ENCODE results near the gene MAGI2.

MAGI2 gene

DNA sequence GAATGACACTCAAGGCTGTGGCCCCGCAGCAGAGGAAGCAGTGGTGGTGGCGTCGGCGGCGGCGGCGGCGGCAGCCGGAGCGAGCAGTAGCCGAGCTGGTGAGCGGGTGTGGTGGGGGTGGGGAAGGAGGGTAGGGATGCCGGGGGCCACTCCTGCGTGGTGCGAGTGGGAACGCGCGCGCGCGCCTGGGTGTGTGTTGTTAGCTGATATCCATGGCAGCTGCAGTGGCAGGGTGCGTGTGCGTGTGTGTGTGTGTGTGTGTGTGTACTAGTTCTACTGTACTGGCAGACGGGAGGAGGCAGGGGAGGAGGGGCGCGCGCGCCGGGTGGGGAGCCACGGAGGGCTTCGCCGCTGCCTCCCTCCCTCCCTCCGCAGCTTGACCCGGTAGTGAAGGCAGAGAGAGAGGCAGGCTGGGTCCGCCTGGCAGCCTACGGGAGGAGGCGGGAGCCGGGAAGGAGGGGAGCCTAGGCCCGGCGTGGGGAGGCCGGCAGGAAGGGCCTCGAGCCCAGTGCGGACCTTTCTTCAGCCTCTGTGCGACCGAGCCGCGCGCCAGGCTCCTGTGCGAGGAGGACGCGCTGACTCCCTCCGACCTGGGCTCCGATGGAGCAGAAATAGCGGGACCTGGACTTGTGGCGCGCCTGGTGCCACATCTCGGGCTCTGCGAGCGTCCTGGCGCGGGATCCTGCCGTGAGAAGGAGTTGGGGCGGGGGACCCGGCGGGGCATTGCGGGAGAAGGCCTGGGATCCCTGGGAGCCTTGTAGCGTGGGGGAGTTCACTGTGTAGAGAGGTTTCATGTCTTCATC lies at the start of gene MAGI2:
MAGI2 (minus strand) TSS at position 110 of the 803 bp plus-strand sequence. CDS start 347 bp downstream, outside the sequence.
- peak within 1 kb of the TSS; percentile 83 for H3K4me3 ChIP-seq (ENCODE audit: low read depth, low read length)
- peak; percentile 48 for DNase-seq (ENCODE audit: low read depth)

- no peak for DNase-seq (ENCODE audit: low read depth)
Measured at GRCh38 chr7:79502151-79502550, 48.7 kb upstream of the MAGI2 start.

DNA sequence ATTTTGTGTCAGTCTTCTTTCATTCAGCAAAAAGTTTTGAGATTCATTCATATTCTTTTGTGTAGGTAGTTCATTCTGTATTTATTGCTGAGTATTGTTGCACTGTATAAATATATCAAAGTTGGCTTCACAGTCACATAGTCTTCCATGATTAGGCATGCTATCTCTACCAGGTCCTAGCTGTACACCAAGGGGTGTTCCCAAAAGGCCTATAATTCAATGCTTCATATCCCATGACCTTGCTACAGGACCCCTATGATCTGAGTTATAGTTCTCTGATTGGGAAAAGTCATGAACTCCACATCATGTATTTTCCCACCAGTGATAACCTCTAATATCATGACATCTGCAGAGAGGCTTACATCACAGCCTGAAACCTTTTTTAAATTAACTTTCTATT lies 47.3 kb upstream of the MAGI2 start:
- no peak overlapping the region for H3K4me3 ChIP-seq (ENCODE audit: low read depth, low read length)
- no peak for DNase-seq (ENCODE audit: low read depth)

More at GRCh38 chr7:79502151-79502550, 48.7 kb upstream of the MAGI2 start:
- H3K4me3 ChIP-seq (ENCODE audit: low read depth, low read length): no peak overlapping the region

DNA sequence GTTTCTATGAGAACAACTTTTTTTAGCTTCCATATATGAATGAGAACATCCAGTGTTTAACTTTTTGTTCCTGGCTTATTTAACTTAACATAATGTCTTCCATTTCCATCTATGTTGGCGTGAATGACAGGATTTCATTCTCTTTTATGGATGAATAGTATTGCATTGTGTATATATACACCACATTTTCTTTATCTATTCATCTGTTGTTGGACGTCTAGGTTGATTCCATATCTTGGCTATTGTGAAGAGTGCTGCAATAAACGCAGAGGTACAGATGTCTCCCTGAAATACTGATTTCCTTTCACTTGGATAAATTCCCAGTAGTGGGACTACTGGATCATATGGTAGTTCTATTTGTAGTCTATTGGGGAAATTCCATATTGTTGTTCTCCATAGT lies 44.3 kb upstream of the MAGI2 start:
- no peak overlapping the region for H3K4me3 ChIP-seq (ENCODE audit: low read depth, low read length)
- DNase-seq (ENCODE audit: low read depth): no peak

DNA sequence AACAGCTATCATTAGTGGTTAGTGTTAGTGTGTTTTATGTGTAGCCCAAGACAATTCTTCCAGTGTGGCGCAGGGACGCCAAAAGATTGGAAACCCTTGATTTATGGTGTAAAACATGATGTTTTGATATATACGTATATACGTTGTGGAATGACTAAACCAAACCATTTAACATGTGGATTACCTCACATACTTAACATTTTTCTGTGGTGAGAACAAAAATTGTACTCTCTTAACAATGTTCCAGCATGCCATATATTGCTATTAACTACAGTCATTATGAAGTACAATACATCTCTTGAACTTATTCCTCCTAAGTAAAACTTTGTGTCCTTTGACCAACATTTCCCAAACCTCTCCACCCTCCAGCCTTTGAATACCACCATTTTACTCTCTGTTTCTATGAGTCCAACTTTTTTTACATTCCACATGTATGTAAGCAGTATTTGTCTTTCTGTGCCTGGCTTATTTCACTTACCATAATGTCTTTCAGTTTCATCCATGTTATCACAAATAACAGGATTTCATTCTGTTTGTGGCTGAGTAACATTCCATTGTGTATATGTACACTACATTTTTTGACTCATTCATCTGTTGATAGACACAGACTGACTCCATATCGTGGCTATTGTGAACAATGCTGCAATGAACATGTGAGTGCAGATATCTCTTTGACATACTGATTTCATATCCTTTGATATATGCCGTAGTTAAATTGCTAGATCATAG lies 42.2 kb upstream of the MAGI2 start:
- DNase-seq (ENCODE audit: low read depth): peak; percentile 72
- H3K4me3 ChIP-seq (ENCODE audit: low read depth, low read length): no peak overlapping the region

- no peak for DNase-seq (ENCODE audit: low read depth)
- H3K4me3 ChIP-seq (ENCODE audit: low read depth, low read length): no peak overlapping the region
Measured at GRCh38 chr7:79494046-79494445, 40.6 kb upstream of the MAGI2 start.

GRCh38 chr7:79489371-79489770 lies 35.9 kb upstream of the MAGI2 start:
- DNase-seq (ENCODE audit: low read depth): no peak
- H3K4me3 ChIP-seq (ENCODE audit: low read depth, low read length): no peak overlapping the region

GRCh38 chr7:79478386-79478785 lies 24.9 kb upstream of the MAGI2 start:
- no peak for DNase-seq (ENCODE audit: low read depth)
- H3K4me3 ChIP-seq (ENCODE audit: low read depth, low read length): no peak overlapping the region

DNA sequence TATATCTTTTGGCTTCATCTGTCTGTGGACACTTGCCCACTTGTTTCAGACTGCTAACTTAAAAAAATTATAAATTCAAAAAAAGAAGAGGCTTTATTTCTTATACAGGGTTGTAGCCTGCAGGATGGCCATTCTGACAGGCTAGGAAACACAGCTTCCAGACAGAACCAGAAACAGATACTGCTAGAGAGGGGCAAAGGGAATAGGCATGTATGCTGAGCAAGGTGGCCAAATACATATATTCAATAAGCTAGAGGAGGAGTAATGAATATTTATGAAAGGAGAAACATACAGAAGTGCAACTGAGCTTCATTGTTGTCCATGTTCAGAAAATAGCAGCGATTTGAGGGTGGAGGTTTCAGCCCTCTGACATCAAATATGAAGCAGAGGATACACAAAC lies 22.0 kb upstream of the MAGI2 start:
- no peak for DNase-seq (ENCODE audit: low read depth)
- H3K4me3 ChIP-seq (ENCODE audit: low read depth, low read length): no peak overlapping the region

DNA sequence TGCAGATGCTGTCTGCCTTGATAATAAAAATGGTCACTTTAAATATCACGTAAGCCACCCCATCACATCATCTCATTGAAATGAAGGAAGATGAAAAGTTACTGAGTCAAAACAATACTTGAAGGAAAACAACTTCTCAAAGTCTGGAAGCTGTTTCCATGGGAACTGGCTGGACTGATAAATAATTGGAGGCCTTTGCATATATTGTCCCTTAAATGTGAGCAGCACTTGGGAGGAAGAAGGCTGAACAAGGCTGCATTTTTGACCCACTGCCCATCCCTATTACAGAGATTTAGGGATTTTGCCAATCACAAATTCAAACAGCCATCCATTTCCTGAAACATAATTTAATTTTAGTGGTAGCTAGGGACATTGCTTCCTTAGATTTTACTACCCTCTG lies 18.2 kb upstream of the MAGI2 start:
- no peak overlapping the region for H3K4me3 ChIP-seq (ENCODE audit: low read depth, low read length)

GRCh38 chr7:79471283-79471682 lies 17.8 kb upstream of the MAGI2 start:
- no peak overlapping the region for H3K4me3 ChIP-seq (ENCODE audit: low read depth, low read length)
- DNase-seq (ENCODE audit: low read depth): no peak

More for the DNA sequence above, 18.2 kb upstream of the MAGI2 start:
- DNase-seq (ENCODE audit: low read depth): no peak

DNA sequence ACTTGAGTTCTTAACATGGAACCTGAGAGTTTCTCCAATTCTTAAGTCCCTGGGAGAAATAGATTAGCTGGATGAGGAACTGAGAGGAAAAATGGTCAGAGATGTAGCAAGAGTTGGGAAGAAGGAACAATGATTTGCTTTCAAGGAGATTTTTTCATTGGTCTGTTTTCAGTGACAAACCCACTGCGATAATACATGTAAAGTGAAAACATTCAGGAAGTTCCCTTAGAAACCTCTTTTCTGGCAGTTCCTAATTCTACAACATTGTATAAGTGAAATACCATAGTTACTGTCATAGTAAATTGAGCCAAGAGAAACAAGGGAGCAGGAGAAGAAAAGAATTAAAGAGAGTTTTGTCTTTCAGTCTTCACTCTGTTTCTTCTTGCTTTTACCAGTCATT lies 12.1 kb upstream of the MAGI2 start:
- no peak overlapping the region for H3K4me3 ChIP-seq (ENCODE audit: low read depth, low read length)
- no peak for DNase-seq (ENCODE audit: low read depth)

GRCh38 chr7:79464051-79464450 lies 10.6 kb upstream of the MAGI2 start:
- no peak for DNase-seq (ENCODE audit: low read depth)
- no peak overlapping the region for H3K4me3 ChIP-seq (ENCODE audit: low read depth, low read length)

- no peak overlapping the region for H3K4me3 ChIP-seq (ENCODE audit: low read depth, low read length)
- DNase-seq (ENCODE audit: low read depth): no peak
Measured at GRCh38 chr7:79462390-79462789, 8.9 kb upstream of the MAGI2 start.

GRCh38 chr7:79461660-79462059 lies 8.2 kb upstream of the MAGI2 start:
- H3K4me3 ChIP-seq (ENCODE audit: low read depth, low read length): no peak overlapping the region
- no peak for DNase-seq (ENCODE audit: low read depth)

DNA sequence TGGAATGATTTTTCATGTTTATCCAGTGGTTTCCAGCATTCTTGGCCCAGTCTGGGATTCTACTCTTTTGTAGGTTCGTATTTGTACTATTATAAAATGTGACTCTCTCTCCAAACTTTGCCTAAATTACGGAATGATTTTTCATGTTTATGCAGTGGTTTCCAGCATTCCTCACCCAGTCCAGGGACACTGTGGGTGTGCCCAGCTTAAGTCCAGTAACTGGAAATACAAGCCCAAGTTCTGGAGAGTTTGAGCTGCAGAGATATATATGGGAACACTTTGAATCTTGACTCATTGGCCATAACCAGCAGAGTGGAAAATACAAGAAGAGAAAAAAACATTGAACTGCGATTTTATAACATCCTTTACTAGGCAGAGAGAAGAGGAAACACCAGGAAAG lies 5.9 kb upstream of the MAGI2 start:
- no peak overlapping the region for H3K4me3 ChIP-seq (ENCODE audit: low read depth, low read length)
- DNase-seq (ENCODE audit: low read depth): no peak

GRCh38 chr7:79458796-79459195 lies 5.3 kb upstream of the MAGI2 start:
- H3K4me3 ChIP-seq (ENCODE audit: low read depth, low read length): no peak overlapping the region
- no peak for DNase-seq (ENCODE audit: low read depth)

- peak overlapping the region; percentile 83 for H3K4me3 ChIP-seq (ENCODE audit: low read depth, low read length)
- DNase-seq (ENCODE audit: low read depth): no peak
Measured at GRCh38 chr7:79455173-79455790, 1.8 kb upstream of the MAGI2 start.

- peak overlapping the region; percentile 83 for H3K4me3 ChIP-seq (ENCODE audit: low read depth, low read length)
- DNase-seq (ENCODE audit: low read depth): no peak
Measured at GRCh38 chr7:79454361-79454960, 994 bp upstream of the MAGI2 start.

GRCh38 chr7:79453266-79453557 lies 255 bp downstream of the MAGI2 start:
- peak overlapping the region; percentile 83 for H3K4me3 ChIP-seq (ENCODE audit: low read depth, low read length)
- DNase-seq (ENCODE audit: low read depth): no peak
